Measurements from ENCODE around the gene ALPK3. TPM values are rescaled to one million over a fixed set of nuclear protein-coding genes. Genes with fewer than 3 reads are reported as not detected.

ALPK3 gene
- total RNA-seq, 4 donors from 2014 or later, result 131 to 406 (median 305) TPM

DNA sequence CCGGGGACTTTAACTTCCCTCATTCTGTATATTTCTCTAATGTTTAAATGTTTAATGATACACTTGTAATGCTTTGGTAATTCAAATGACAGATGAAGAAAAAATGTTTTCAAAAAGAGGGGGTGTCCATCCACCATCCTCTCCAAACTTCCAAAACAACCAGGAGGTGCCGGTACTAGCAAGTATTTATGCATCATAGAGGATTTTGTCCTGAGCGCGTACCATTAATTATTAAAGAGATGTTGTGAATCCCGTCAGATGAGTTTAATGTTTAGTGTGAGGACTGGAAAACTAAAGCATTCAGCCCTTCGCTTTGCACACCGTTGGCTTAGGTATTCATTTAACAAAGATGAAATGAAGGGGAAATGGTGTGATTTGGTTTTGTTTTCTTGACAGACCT lies 68.6 kb downstream of the ALPK3 start:
- in situ Hi-C loops (cut with MboI; ENCODE audit: low sequenced_read_pairs in 4 of 4) (no loop called here), intact Hi-C loops (cut with DNase I; ENCODE audit: low total_unique reads) (no loop called here)
- Histone ChIP-seq H3K9me3 (no peaks in the 10 kb centered on the region), H3K27me3 (no peaks in the 10 kb centered on the region), H3K36me3 (no peaks in the 10 kb centered on the region), H3K4me1 (peaks cover 0 to 8% of the 10 kb centered on the region in 2 donors), H3K4me3 (no peak overlapping the region), H3K27ac (no peak overlapping the region)
- no peak for TF ChIP-seq POLR2A (IDR thresholded peaks at IDR 0.05)
- TF ChIP-seq, protein P1, sequence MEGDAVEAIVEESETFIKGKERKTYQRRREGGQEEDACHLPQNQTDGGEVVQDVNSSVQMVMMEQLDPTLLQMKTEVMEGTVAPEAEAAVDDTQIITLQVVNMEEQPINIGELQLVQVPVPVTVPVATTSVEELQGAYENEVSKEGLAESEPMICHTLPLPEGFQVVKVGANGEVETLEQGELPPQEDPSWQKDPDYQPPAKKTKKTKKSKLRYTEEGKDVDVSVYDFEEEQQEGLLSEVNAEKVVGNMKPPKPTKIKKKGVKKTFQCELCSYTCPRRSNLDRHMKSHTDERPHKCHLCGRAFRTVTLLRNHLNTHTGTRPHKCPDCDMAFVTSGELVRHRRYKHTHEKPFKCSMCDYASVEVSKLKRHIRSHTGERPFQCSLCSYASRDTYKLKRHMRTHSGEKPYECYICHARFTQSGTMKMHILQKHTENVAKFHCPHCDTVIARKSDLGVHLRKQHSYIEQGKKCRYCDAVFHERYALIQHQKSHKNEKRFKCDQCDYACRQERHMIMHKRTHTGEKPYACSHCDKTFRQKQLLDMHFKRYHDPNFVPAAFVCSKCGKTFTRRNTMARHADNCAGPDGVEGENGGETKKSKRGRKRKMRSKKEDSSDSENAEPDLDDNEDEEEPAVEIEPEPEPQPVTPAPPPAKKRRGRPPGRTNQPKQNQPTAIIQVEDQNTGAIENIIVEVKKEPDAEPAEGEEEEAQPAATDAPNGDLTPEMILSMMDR (IDR thresholded peaks at IDR 0.05 in 4 of 5, conservative IDR thresholded peaks at IDR 0.05 in 1 of 5), result no peak
- ATAC-seq, result no peak
- DNase-seq, result no peak

DNA sequence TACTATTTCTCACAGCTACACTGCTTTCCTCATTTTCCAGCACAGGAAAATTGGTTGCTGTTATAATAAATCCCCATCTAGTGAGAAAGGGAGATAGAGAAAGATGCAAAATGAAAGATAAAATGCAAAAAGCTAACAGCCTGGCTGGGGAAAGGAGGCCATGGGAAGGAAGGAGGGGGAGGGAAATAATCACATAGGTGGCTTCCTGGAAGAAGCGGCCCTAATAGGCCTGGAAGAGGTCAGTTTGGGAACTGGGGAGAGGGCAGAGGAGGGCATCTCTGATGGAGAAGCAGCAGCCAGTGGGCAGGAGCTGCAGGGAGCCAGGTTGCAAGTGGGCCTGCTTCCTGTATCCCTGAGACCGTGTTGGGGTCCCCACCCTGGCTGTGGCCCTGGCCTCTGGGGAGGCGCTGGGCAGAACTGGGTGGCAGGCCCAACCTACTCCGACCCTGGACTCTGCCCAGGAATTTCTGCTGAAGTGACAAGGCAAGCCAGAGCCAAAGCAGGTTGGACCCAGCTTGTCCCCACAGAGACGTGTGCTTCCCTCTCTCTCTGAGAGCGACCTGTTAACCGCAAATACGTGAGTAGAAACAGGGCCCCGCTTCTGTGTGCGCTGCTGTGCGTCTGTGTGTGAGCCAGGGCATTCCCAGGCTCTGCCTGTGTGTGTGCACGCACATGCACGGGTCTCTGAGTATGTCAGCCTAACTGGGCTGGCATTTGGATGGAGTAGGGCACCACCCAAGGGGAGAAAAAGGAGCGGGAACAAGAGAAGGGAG lies 69.2 kb downstream of the ALPK3 start:
- Histone ChIP-seq H3K4me1 (peaks cover 0 to 8% of the 10 kb centered on the region in 2 donors), H3K36me3 (no peaks in the 10 kb centered on the region), H3K4me3 (no peak overlapping the region), H3K27me3 (no peaks in the 10 kb centered on the region), H3K9me3 (no peaks in the 10 kb centered on the region), H3K27ac (no peak overlapping the region)
- TF ChIP-seq, protein P1 (IDR thresholded peaks at IDR 0.05 in 4 of 5, conservative IDR thresholded peaks at IDR 0.05 in 1 of 5), result no peak
- no peak for TF ChIP-seq POLR2A (IDR thresholded peaks at IDR 0.05)
- in situ Hi-C loops (cut with MboI; ENCODE audit: low sequenced_read_pairs in 4 of 4) (no loop called here), intact Hi-C loops (cut with DNase I; ENCODE audit: low total_unique reads) (no loop called here)
- no peak for DNase-seq
- ATAC-seq, result no peak

DNA sequence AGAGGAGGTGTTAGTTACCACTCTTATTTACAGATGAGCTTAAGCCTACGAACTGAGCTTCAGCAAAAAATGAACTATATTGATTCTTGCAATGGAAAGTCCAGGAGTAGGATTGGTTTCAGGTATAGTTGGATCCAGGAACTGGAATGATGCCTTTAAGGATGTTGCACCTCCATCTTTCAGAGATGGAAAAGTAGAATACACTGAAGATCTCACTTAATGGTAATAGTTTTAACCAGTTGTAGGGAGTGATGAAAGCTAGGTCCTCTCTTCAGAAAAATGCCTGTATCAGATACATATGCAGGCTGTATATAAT lies 69.8 kb downstream of the ALPK3 start:
- no peaks in the 10 kb centered on the region for H3K36me3 ChIP-seq
- in situ Hi-C loops (cut with MboI; ENCODE audit: low sequenced_read_pairs in 4 of 4) (no loop called here), intact Hi-C loops (cut with DNase I; ENCODE audit: low total_unique reads) (no loop called here)
- ATAC-seq (no peak), DNase-seq (no peak)
- no peak overlapping the region for H3K27ac ChIP-seq
- no peak for TF ChIP-seq POLR2A (IDR thresholded peaks at IDR 0.05)
- TF ChIP-seq, protein P1 (IDR thresholded peaks at IDR 0.05 in 4 of 5, conservative IDR thresholded peaks at IDR 0.05 in 1 of 5), result no peak
- H3K4me3 ChIP-seq, result no peak overlapping the region
- no peaks in the 10 kb centered on the region for H3K27me3 ChIP-seq
- peaks cover 0 to 8% of the 10 kb centered on the region in 2 donors for H3K4me1 ChIP-seq
- H3K9me3 ChIP-seq, result no peaks in the 10 kb centered on the region

DNA sequence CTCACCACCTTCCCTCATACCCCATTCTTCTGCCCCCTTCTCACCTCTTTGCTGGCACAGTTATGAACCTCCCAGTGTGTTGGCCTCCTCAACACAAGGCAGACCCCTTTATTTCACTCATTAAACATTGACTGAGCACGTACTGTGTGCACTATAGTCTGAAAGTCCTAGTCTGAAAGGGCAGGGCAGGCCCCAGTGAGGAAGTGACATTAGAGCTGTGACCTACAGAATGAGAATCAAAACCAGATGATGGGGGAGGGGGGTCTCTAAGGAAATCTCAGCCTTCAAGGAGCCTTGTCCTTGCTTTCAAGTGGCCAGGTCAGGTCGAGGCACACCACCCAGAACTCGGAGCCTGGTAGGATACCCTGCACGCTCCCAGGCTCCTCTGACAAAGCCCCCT lies 70.8 kb downstream of the ALPK3 start:
- H3K27ac ChIP-seq, result no peak overlapping the region
- in situ Hi-C loops (cut with MboI; ENCODE audit: low sequenced_read_pairs in 4 of 4), result no loop called here
- H3K9me3 ChIP-seq, result no peaks in the 10 kb centered on the region

More for the DNA sequence above, 70.8 kb downstream of the ALPK3 start:
- ATAC-seq (no peak), DNase-seq (no peak)
- Histone ChIP-seq H3K4me3 (no peak overlapping the region), H3K36me3 (no peaks in the 10 kb centered on the region), H3K27me3 (no peaks in the 10 kb centered on the region), H3K4me1 (peaks cover 0 to 8% of the 10 kb centered on the region in 2 donors)
- no peak for TF ChIP-seq POLR2A (IDR thresholded peaks at IDR 0.05)
- TF ChIP-seq, protein P1 (IDR thresholded peaks at IDR 0.05 in 4 of 5, conservative IDR thresholded peaks at IDR 0.05 in 1 of 5), result no peak
- intact Hi-C loops (cut with DNase I; ENCODE audit: low total_unique reads), result no loop called here
